ENCODE measurements around the gene ZGPAT.

DNA sequence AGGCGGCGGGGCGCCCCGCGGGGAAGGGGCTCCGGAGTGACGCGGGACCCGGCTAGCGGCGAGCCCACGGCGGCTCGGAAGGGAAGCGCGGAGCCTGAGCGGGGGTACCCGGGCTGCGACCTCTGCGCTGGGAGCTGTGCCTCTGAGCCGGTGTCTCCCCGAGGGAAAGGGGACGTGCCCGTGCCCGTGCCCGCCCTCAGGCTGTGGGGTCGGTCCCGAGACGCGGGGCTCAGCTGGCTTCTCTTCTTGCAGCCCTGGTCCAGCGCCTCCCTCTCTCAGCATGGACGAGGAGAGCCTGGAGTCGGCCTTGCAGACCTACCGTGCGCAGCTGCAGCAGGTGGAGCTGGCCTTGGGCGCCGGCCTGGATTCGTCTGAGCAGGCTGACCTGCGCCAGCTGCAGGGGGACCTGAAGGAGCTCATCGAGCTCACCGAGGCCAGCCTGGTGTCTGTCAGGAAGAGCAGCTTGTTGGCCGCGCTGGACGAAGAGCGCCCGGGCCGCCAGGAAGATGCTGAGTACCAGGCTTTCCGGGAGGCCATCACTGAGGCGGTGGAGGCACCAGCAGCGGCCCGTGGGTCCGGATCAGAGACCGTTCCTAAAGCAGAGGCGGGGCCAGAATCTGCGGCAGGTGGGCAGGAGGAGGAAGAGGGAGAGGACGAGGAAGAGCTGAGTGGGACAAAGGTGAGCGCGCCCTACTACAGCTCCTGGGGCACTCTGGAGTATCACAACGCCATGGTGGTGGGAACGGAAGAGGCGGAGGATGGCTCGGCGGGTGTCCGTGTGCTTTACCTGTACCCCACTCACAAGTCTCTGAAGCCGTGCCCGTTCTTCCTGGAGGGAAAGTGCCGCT lies 686 bp downstream of the ZGPAT start:
- TF ChIP-seq ZNF274 (IDR thresholded peaks at IDR 0.05; ENCODE audit: low read depth, low read length), result no peak
- no peak for TF ChIP-seq YY1 (IDR thresholded peaks at IDR 0.05; ENCODE audit: insufficient read depth, insufficient read length)
